Astrocyte (in vitro differentiated cells and primary cell): ENCODE measurements around the gene EGFR. TPM values are rescaled to one million over a fixed set of nuclear protein-coding genes. Genes with fewer than 3 reads are reported as not detected.
A peak's percentile ranks its signal among the peaks of the same experiment; 100 is the strongest.

Experiments used
- DNase-seq: peaks from one replicate; pipeline ENCODE4 v3.0.0-alpha.2; 2010; ENCODE audit warnings: low read depth
- FAIRE-seq: peaks from 2 replicates; lab custom pipeline; 2011; peaks lifted over from hg19 to GRCh38; lab: Jason Lieb, UNC
- H2AFZ ChIP-seq: 2 replicates; pipeline ENCODE4 v1.6.0; 2012; ENCODE audit warnings: low read depth, low read length, inconsistent platforms
- H3K27ac ChIP-seq: 2 replicates; pipeline ENCODE4 v1.5.1; 2011; ENCODE audit warnings: low read depth, low read length, inconsistent platforms
- H3K27me3 ChIP-seq: 2 replicates; pipeline ENCODE4 v1.6.0; 2011; ENCODE audit warnings: low read length, inconsistent platforms; ENCODE audit not compliant: insufficient read depth
- H3K36me3 ChIP-seq: 2 replicates; pipeline ENCODE4 v1.5.1; 2011; ENCODE audit warnings: low read length, inconsistent platforms; ENCODE audit not compliant: insufficient read depth
- H3K4me1 ChIP-seq: 2 replicates; pipeline ENCODE4 v1.5.1; 2011; ENCODE audit warnings: low read length, inconsistent platforms; ENCODE audit not compliant: insufficient read depth
- H3K4me2 ChIP-seq: 2 replicates; pipeline ENCODE4 v1.6.0; 2012; ENCODE audit warnings: low read length, inconsistent platforms
- H3K4me3 ChIP-seq: 2 replicates; pipeline ENCODE4 v1.5.1; 2011; ENCODE audit warnings: low read depth, mild to moderate bottlenecking, low read length, inconsistent platforms; ENCODE audit not compliant: insufficient read depth
- H3K79me2 ChIP-seq: 2 replicates; pipeline ENCODE4 v1.6.0; 2012; ENCODE audit warnings: mild to moderate bottlenecking, low read length, inconsistent platforms; ENCODE audit not compliant: insufficient read depth
- H3K9ac ChIP-seq: 2 replicates; pipeline ENCODE4 v1.6.0; 2012; ENCODE audit warnings: mild to moderate bottlenecking, low read length, inconsistent platforms
- H3K9me3 ChIP-seq: 2 replicates; pipeline ENCODE4 v1.5.1; 2012; ENCODE audit warnings: low read depth, mild to moderate bottlenecking, low read length, inconsistent platforms; ENCODE audit not compliant: insufficient read depth
- H4K20me1 ChIP-seq: 2 replicates; pipeline ENCODE4 v1.6.0; 2012; ENCODE audit warnings: low read length, inconsistent platforms; ENCODE audit not compliant: insufficient read depth
- H3K27ac Mint-ChIP-seq: one replicate; pipeline ENCODE4 v1.8.0; 2021; ENCODE audit warnings: mild to moderate bottlenecking, mixed read lengths; ENCODE audit not compliant: unreplicated experiment
- H3K27me3 Mint-ChIP-seq: one replicate; pipeline ENCODE4 v1.8.0; 2021; ENCODE audit warnings: low read depth, mixed read lengths; ENCODE audit not compliant: unreplicated experiment
- H3K36me3 Mint-ChIP-seq: one replicate; pipeline ENCODE4 v1.8.0; 2021; ENCODE audit warnings: low read depth, mixed read lengths; ENCODE audit not compliant: unreplicated experiment
- H3K4me1 Mint-ChIP-seq: one replicate; pipeline ENCODE4 v1.8.0; 2021; ENCODE audit warnings: low read depth, mixed read lengths; ENCODE audit not compliant: unreplicated experiment
- H3K4me3 Mint-ChIP-seq: one replicate; pipeline ENCODE4 v1.8.0; 2021; ENCODE audit warnings: mild to moderate bottlenecking, moderate library complexity, mixed read lengths; ENCODE audit not compliant: unreplicated experiment
- H3K9me3 Mint-ChIP-seq: one replicate; pipeline ENCODE4 v1.8.0; 2021; ENCODE audit warnings: mild to moderate bottlenecking, mixed read lengths; ENCODE audit not compliant: unreplicated experiment
- EZH2 ChIP-seq: IDR thresholded peaks from 2 replicates; pipeline ENCODE4 v1.6.1; 2012; ENCODE audit warnings: mild to moderate bottlenecking, low read length, inconsistent platforms; ENCODE audit not compliant: insufficient read depth
- total RNA-seq: library from RNA; stranded (reverse); gene quantifications from 2 replicates; pipeline ENCODE4 v1.2.1, GENCODE V29; 2021
- TF ChIP-seq, protein P1 (sequence below): IDR thresholded peaks from 2 replicates; pipeline ENCODE4 v1.5.1; 2011; ENCODE audit warnings: low read depth, mild to moderate bottlenecking, inconsistent platforms, low read length, moderate library complexity; ENCODE audit not compliant: insufficient read depth

The EGFR gene
- total RNA-seq, 1 donor from 2014 or later, result 27.3 TPM

DNA sequence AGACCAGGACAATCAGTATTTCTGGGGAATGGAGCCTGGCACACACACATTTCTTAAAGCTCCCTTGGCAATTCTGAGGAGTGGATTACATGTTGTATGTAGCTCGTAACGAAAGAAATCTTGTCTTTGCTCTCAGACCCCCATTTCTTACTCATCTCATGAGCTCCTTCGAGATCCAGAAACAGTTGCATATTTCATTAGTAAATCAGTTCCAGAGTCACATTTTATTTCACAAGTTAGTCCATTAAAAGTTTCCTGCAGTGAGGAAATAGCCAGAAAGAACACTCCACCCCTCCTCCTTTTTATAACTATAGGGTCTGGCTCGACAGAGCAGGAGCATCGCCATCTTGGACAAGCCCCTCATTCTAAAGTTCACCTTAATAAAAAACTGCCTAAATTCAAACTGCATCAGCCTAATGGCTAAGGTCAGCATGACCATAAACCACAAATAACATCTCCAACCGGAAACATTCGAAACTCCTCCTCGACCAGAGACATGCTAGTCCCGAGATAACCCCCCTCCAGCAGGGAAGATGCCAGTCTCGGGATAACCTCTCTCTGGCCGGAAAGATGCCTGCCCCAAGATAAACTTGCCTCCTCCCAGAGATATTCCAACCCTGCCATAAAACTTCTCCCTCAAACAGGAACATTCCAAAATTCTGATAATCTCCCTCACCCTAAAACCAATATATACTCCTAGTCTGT lies 7.4 kb downstream of the EGFR start:
- no peaks in the 10 kb centered on the region for H3K9me3 ChIP-seq
- H3K79me2 ChIP-seq, result peaks cover 99% of the 10 kb centered on the region
- H3K4me2 ChIP-seq, result no peak overlapping the region
- no peaks in the 10 kb centered on the region for H3K9me3 Mint-ChIP-seq
- no peak overlapping the region for H3K4me3 ChIP-seq
- H3K27ac Mint-ChIP-seq, result peak overlapping the region; percentile 22
- H3K36me3 Mint-ChIP-seq, result peaks cover 2% of the 10 kb centered on the region
- DNase-seq, result no peak
- no peaks in the 10 kb centered on the region for H3K27me3 ChIP-seq
- H3K4me1 ChIP-seq, result peaks cover 11% of the 10 kb centered on the region
- peaks cover 87% of the 10 kb centered on the region for H4K20me1 ChIP-seq
- no peak for FAIRE-seq
- H3K27me3 Mint-ChIP-seq, result no peaks in the 10 kb centered on the region
- no peak overlapping the region for H2AFZ ChIP-seq
- no peaks in the 10 kb centered on the region for H3K36me3 ChIP-seq
- H3K4me1 Mint-ChIP-seq, result peaks cover 17% of the 10 kb centered on the region
- H3K4me3 Mint-ChIP-seq, result no peak overlapping the region
- TF ChIP-seq EZH2, result no peak
- TF ChIP-seq, protein P1, sequence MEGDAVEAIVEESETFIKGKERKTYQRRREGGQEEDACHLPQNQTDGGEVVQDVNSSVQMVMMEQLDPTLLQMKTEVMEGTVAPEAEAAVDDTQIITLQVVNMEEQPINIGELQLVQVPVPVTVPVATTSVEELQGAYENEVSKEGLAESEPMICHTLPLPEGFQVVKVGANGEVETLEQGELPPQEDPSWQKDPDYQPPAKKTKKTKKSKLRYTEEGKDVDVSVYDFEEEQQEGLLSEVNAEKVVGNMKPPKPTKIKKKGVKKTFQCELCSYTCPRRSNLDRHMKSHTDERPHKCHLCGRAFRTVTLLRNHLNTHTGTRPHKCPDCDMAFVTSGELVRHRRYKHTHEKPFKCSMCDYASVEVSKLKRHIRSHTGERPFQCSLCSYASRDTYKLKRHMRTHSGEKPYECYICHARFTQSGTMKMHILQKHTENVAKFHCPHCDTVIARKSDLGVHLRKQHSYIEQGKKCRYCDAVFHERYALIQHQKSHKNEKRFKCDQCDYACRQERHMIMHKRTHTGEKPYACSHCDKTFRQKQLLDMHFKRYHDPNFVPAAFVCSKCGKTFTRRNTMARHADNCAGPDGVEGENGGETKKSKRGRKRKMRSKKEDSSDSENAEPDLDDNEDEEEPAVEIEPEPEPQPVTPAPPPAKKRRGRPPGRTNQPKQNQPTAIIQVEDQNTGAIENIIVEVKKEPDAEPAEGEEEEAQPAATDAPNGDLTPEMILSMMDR, result no peak
- H3K9ac ChIP-seq, result no peak overlapping the region
- H3K27ac ChIP-seq, result no peak overlapping the region

DNA sequence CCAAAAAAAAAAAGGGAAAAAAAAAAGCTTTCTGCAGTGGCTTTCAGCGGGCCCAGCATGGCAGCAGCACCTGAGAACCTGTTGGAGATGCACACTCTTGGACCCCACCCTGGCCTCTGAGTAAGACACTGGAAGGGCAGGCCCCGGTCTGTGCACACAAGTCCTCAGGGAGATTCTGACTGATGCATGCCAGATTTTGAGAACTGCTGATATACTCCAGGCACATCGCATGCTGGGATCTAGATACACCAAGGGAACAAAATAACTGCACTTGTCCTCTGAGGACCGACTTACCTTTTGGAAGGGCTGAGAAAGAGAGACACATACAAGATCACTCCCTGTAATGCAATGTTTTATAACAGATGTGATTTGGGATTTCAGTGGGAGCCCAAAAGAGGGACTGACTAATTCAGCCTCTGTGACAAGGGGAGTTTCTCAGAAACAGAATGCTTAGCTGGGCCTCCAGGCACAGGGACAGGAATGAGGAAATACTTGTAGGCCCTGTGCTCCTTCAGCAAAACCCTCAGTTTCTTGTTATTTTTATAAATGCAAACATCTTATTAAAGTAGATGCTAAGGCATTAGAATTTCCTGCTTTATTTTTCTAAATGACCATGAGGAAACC lies 8.2 kb downstream of the EGFR start:
- no peak overlapping the region for H3K4me2 ChIP-seq
- H3K36me3 Mint-ChIP-seq, result no peaks in the 10 kb centered on the region
- peaks cover 2% of the 10 kb centered on the region for H3K36me3 ChIP-seq
- no peak overlapping the region for H2AFZ ChIP-seq
- no peak for TF ChIP-seq EZH2
- TF ChIP-seq, protein P1, result no peak
- H3K27me3 ChIP-seq, result no peaks in the 10 kb centered on the region
- peaks cover 13% of the 10 kb centered on the region for H3K4me1 Mint-ChIP-seq
- H3K27me3 Mint-ChIP-seq, result no peaks in the 10 kb centered on the region
- H3K27ac Mint-ChIP-seq, result no peak overlapping the region
- no peak overlapping the region for H3K4me3 ChIP-seq
- H3K27ac ChIP-seq, result no peak overlapping the region
- peaks cover 6% of the 10 kb centered on the region for H3K4me1 ChIP-seq
- FAIRE-seq (no peak), DNase-seq (no peak)
- no peak overlapping the region for H3K4me3 Mint-ChIP-seq
- no peaks in the 10 kb centered on the region for H3K9me3 ChIP-seq
- H3K9me3 Mint-ChIP-seq, result no peaks in the 10 kb centered on the region
- peaks cover 99% of the 10 kb centered on the region for H3K79me2 ChIP-seq
- no peak overlapping the region for H3K9ac ChIP-seq
- peaks cover 87% of the 10 kb centered on the region for H4K20me1 ChIP-seq

DNA sequence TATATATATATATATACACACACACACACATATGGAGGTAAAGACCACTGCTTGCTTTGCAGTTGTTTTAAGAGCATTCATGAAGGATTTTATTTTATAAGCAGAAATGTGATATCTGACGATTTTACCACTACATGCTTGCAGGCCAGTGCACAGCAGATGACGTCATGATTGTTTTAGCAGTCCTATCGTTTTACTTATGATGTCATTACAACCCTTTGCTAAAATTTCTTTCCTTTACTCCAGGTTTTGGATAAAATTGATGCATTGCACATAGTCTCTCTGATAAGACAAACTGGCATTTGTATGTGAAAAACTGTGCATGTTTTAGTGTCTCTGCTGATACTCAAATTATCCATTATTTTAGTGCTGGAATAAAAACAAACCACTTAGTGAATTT lies 9.2 kb downstream of the EGFR start:
- Mint-ChIP-seq H3K4me3 (no peak overlapping the region), H3K36me3 (no peaks in the 10 kb centered on the region), H3K9me3 (no peaks in the 10 kb centered on the region), H3K27me3 (no peaks in the 10 kb centered on the region), H3K27ac (no peak overlapping the region), H3K4me1 (peaks cover 21% of the 10 kb centered on the region)
- Histone ChIP-seq H4K20me1 (peaks cover 82% of the 10 kb centered on the region), H3K79me2 (peaks cover 99% of the 10 kb centered on the region), H3K9me3 (no peaks in the 10 kb centered on the region), H3K4me1 (peaks cover 3% of the 10 kb centered on the region), H3K9ac (no peak overlapping the region), H3K4me2 (no peak overlapping the region), H3K27ac (no peak overlapping the region), H2AFZ (no peak overlapping the region), H3K27me3 (no peaks in the 10 kb centered on the region), H3K4me3 (no peak overlapping the region), H3K36me3 (peaks cover 2% of the 10 kb centered on the region)
- TF ChIP-seq EZH2, result no peak
- TF ChIP-seq, protein P1, result no peak
- FAIRE-seq (peak; percentile 66), DNase-seq (no peak)
